Cardiac atrium fibroblast (primary cell): ENCODE data around the gene C2orf76. TPM values are rescaled to one million over a fixed set of nuclear protein-coding genes. Genes with fewer than 3 reads are reported as not detected.

Source experiments
- total RNA-seq: library from RNA; depleted of rRNA; stranded (reverse); fragments of >200 nt; gene quantifications from 2 replicates; pipeline ENCODE4 v1.2.3, GENCODE V29; 2015

C2orf76 gene
- total RNA-seq, result 10.9 and 27.4 TPM in 2 replicates

GRCh38 chr2:119366649-119367471, at the start of gene C2orf76, which contains the start of gene DBI:
Gene C2orf76, minus strand, starts transcription at chr2:119366834. Its CDS starts 26,875 bp downstream, at chr2:119339959.
Gene DBI, plus strand, starts transcription at chr2:119366977. Its CDS starts 75 bp downstream, at chr2:119367052.

Other genes starting within 250 kb of the C2orf76 start
- gene C1QL2, start 208.1 kb downstream of the C2orf76 start, total RNA-seq, result not detected in 2 replicates
- gene STEAP3, start 143.0 kb downstream of the C2orf76 start, total RNA-seq, result 3.1 and 5.0 TPM in 2 replicates
- gene DBI, start 143 bp upstream of the C2orf76 start, total RNA-seq, result 122 and 186 TPM in 2 replicates
- gene TMEM37, start 65.0 kb upstream of the C2orf76 start, total RNA-seq, result 2.9 and 7.6 TPM in 2 replicates
- gene SCTR, start 157.6 kb upstream of the C2orf76 start, total RNA-seq, result not detected in 2 replicates
- gene CFAP221, start 177.6 kb upstream of the C2orf76 start, total RNA-seq, result 0.16 TPM in 1 of 2 replicates, not detected in the other